Inflammatory macrophage treated with lipopolysaccharide for 1 hour (primary cell): ENCODE measurements around the gene PRDM13.
A peak's percentile ranks its signal among the peaks of the same experiment; 100 is the strongest.
"Not testable (repeated sequence)": the region's sequence is repeated elsewhere in the genome, so short reads cannot be mapped to it uniquely, and the experiment has no call there.

Experiments
- DNase-seq, 2 donors: peaks; one replicate each; pipeline ENCODE4 v3.0.0-alpha.2; 2020 to 2022

Gene PRDM13

GRCh38 chr6:99606656-99607415 is at the start of gene PRDM13:
Gene PRDM13, plus strand, starts transcription at chr6:99606833. Its CDS starts 202 bp downstream, at chr6:99607035.
- no peak for DNase-seq

GRCh38 chr6:99559057-99559456 is 47.6 kb upstream of the PRDM13 start:
- peak; percentile 19 to 38 for DNase-seq

DNA sequence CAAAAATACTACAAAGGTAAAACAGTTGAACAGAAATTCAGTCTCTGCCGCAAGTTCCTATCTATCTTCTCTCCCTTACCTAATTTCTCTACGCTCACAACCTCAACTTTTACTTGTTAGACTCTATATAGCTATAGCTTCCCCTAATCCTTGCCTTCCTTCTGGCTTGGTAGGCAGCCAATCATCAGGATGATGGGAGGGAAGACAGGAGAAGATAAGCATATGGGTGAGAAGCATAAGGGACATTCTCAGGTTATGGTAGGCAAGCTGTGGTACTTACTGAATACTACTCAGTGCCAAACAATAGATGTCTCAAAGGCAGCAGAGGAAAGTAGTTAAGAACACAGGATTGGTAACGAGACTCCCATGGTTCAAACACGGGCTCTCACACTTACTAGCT is 46.0 kb upstream of the PRDM13 start:
- DNase-seq = no peak

- no peak for DNase-seq
Observed at GRCh38 chr6:99563056-99563723, 43.4 kb upstream of the PRDM13 start.

GRCh38 chr6:99568103-99568933 is 38.3 kb upstream of the PRDM13 start, which contains the start of gene CCNC:
Gene CCNC, minus strand, starts transcription at chr6:99568660. Its CDS starts 133 bp downstream, at chr6:99568527.
- DNase-seq = peak; percentile 84 to 96

DNA sequence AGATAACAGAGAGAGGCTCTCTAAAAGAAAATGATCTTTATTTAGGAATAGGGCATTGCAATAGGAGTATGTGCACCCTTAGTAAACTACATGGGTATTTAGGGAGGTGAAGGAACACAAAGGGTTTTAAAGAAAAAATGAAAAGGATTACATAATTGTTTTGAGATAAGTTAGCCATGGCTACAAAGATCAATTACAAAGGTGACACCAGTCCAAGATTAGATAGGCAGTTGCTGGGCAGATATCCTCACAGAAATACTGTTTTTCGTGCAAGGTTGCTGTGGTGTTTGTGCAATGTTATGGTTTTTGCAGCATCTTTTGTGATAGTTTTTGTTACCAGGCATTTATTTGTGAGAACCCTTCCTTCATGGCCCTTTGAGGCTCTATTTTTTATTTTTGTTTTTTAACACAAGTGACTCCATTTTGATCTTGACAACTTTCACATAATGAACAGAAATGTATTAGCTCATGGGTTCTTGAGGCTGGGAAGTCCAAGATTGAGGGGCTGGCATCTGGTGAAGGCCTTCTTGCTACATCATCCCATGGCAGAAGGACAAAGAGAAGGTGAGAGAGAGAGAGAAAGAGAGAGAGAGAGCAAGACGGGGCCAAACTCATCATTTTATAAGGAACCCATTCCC is 32.5 kb upstream of the PRDM13 start:
- no peak for DNase-seq

- no peak for DNase-seq
Observed at GRCh38 chr6:99575544-99576227, 30.9 kb upstream of the PRDM13 start.

- DNase-seq = no peak
Observed at GRCh38 chr6:99579781-99580180, 26.9 kb upstream of the PRDM13 start.

DNA sequence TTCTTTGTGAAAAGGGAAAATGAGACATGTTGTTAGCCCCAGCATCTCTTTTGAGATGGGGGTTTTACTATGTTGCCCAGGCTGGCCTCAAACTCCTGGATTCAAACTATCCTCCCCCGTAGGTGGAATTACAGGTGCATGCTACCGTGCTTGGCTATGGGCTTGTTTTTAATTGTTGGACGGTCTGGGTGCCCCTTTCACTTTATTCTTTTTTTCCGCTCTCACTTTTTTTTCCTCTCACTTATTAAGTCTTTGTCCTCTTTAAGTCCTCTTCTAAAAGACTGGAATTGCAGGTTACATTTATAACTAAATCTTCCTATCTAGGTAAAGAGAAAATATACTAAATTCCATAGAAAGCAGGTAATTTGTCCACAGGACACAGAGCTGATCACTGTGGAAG is 18.8 kb upstream of the PRDM13 start:
- DNase-seq = no peak

GRCh38 chr6:99588618-99589289 is 17.9 kb upstream of the PRDM13 start:
- DNase-seq = peak; percentile 55 to 76

DNA sequence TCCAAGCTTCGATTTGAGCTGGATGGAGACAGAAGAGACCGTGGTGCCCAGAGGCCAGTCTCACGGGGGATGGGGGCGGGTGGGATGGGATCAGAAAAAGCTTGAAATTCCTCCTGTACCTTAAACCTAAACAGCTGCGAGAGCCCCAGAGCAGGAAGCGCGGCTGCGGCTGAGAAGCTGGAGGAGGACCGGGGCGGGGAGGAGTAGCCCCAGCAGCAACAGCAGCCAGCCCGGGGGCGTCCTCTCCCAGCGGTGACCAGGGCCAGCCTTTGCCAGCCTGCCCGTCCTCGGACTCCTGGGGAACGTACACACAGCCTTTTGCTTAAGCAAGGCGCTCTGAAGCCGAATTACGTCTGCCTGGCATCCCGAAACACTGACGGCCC is 17.4 kb upstream of the PRDM13 start:
- DNase-seq = no peak

DNA sequence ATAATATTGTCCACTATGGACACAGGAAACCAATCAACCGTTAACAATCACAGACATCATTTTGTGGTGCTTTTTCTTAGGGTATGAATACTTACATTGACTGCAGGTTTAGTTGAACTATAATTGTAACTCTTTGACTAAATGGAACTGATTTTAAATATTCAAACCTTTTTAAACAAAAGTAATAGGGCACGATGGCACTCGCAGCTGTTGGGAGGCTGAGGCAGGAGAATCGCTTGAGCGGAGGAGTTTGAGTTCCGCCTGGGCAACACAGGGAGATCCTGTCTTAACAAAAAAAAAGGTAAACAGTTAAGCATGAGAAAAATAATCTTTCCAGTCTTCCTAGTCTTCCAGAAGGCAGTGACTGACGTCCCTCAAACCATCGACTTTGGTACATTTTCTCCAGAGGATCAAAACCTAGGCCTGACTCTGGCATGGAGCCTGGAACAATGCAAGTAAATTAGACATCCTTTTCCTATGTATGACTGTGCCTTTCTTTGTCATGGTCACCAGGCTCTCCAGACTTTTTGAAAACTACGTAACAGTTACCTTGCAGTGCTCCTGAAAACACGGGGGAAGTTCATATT is 16.6 kb upstream of the PRDM13 start:
- DNase-seq = no peak

DNA sequence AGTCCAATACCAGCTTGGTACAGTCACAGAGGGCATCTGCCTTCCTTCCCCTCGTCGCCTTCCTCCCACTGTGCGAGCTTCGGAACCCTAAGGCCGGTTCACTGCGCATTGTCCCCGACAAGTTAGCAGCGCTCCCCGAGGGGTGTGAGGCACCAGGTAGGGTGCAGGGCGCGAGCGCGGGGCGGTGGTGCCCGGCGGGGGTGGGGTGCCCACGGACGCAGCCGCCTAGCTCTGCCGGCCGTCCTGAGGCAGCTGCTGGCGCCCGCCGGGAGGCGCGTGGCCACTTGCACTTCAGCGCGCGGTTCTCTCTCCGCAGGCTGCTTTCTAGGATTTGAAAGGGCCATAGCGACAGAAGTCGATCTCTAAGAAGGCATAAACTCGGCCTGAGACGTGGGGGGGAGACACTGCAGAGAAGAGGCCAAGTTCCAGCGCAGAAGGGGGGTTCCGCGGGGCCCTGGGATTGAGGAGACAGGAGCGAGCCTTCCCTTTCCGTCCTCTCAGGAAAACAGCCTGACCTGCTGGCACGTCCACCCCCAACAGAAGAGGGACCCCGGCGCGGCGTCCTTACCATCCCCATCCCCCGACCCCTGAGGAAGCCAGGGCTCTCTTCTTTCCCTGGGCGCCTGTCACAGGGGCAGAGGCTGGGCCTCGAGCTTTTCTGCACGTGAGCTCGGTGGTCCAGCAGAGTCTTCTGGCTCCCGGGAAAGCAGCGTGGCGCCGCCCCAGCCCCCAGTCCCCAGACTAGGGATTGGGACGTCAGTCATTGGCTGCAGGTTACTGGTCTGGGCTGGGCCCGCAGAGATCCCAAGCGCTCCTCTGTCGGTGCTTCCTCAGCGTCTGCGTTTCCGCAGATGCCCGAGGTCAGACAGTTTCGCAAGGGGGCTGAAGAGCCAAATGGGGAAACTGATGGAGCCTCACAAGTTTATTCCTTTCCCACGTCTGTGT is 15.6 kb upstream of the PRDM13 start:
- peak; percentile 40 to 41 for DNase-seq

GRCh38 chr6:99591673-99592364 is 14.8 kb upstream of the PRDM13 start:
- no peak for DNase-seq

- peak; percentile 82 to 90 for DNase-seq
Observed at GRCh38 chr6:99592900-99593299, 13.7 kb upstream of the PRDM13 start.

GRCh38 chr6:99594696-99595095 is 11.9 kb upstream of the PRDM13 start:
- DNase-seq = not testable (repeated sequence)

DNA sequence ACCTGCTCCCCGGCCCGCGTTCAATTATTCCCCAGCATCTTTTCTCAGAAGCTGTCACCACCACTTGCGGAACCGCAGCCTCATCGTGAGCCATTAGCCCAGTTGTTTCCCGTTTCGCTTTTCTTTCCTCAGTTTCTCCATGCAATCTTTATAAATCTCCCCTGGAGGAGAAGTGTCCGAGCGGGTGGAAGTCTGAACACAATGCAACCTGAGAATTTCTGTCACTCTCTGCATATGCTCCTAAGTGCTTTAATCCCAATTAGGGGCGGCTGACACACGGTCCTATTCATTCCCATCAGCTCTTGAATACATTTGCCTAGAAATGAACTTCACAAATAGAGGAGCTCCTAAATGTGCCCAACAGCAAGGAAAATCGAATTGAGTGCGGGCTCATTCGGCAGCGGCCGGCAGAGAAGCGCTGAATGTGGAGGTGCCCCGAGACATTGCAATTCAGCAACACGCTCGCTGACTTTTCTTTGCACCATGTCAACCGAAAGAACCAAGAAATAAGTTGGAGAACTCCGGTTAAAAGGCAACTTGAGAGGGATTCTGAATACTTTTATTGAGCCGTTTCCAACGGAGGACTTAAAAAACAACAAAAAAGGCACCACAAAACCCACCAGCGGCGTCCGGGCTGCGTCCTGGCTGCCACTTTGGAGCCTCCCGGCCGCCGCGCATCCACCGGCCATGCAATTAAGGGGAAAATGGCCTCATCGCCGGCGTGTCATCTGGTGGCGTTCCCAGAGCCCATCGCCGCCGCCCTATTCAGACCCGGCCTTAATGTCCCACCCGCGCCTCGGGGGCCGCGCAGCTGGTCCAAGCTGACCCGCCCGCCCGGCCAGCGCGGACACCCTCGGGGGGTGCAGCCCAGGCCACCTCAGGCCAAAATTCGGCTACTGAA is 3.9 kb upstream of the PRDM13 start:
- peak in 1 of 2 donors; percentile 23 for DNase-seq

- DNase-seq = no peak
Observed at GRCh38 chr6:99603421-99604165, 3.0 kb upstream of the PRDM13 start.
